A549 (cell line): ENCODE measurements around the gene BOK. TPM values are rescaled to one million over a fixed set of nuclear protein-coding genes. Genes with fewer than 3 reads are reported as not detected.

ENCODE experiments used
- ATAC-seq, 2 experiments: fragments of 200-7000 bp in 1 of 2; fragments of >200 bp in 1 of 2; cut with Nextera tagmentation in 1 of 2; cut with Tn5 transposase in 1 of 2; 3 replicates each; pipeline versions ENCODE4 v1.8.0 to v1.9.1; 2018 to 2020; ENCODE audit warnings: mild to moderate bottlenecking in 1 of 2, moderate library complexity in 1 of 2
- CTCF ChIA-PET: fragments of 300-600 bp; sonication (Branson Sonifier 250); formaldehyde crosslinking; extraction: SDS; loops from one replicate; lab custom pipeline; 2021; ENCODE audit warnings: antibody characterized with exemption, inconsistent platforms; lab: Yijun Ruan, JAX
- POLR2A ChIA-PET: fragments of 350-600 bp; formaldehyde crosslinking; extraction: SDS; loops from one replicate; lab custom pipeline; 2021; ENCODE audit warnings: antibody characterized with exemption, inconsistent platforms; lab: Yijun Ruan, JAX
- DNase-seq, 2 experiments: peaks; one replicate each; pipeline versions ENCODE4 v3.0.0 to v3.0.0-alpha.2; 2011 to 2016; ENCODE audit warnings: low read depth in 1 of 2, low spot score in 1 of 2
- FAIRE-seq: peaks from 2 replicates; lab custom pipeline; 2011; peaks lifted over from hg19 to GRCh38; lab: Jason Lieb, UNC
- H3K27ac ChIP-seq, 2 experiments: fragments of >200 bp; sonication (Bioruptor Twin); formaldehyde crosslinking; 3 replicates each; pipeline ENCODE4 v1.5.1; 2016 to 2017
- H3K4me1 ChIP-seq: fragments of >200 bp; sonication (Bioruptor Twin); formaldehyde crosslinking; 3 replicates; pipeline ENCODE4 v1.6.1; 2016
- H3K4me2 ChIP-seq: fragments of >200 bp; sonication (Bioruptor Twin); formaldehyde crosslinking; 3 replicates; pipeline ENCODE4 v1.6.1; 2016
- H3K4me3 ChIP-seq: fragments of >200 bp; sonication (Bioruptor Twin); formaldehyde crosslinking; 3 replicates; pipeline ENCODE4 v1.5.1; 2016
- H3K9me3 ChIP-seq: fragments of >200 bp; sonication (Bioruptor Twin); formaldehyde crosslinking; 3 replicates; pipeline ENCODE4 v1.6.1; 2016
- BCL3 ChIP-seq: fragments of >200 bp; sonication (Bioruptor Twin); formaldehyde crosslinking; IDR thresholded peaks from 3 replicates; pipeline ENCODE4 v1.6.1; 2016
- CBX2 ChIP-seq: fragments of 200-600 bp; sonication (generic); IDR thresholded peaks from 2 replicates; pipeline ENCODE4 v1.6.1; 2016; ENCODE audit warnings: low read depth, mild to moderate bottlenecking, borderline replicate concordance
- CBX8 ChIP-seq: fragments of 200-600 bp; sonication (generic); IDR thresholded peaks from 2 replicates; pipeline ENCODE4 v1.6.1; 2016
- EHF ChIP-seq: fragments of 250-450 bp; sonication (Bioruptor Pico); IDR thresholded peaks from 2 replicates; pipeline ENCODE4 v1.5.0; 2020; ENCODE audit warnings: mild to moderate bottlenecking
- ELK1 ChIP-seq: fragments of 150-350 bp; IDR thresholded peaks from 2 replicates; pipeline ENCODE4 v1.6.1; 2014; ENCODE audit warnings: low read depth, mild to moderate bottlenecking, low read length
- ESRRA ChIP-seq: fragments of 150-350 bp; IDR thresholded peaks from 2 replicates; pipeline ENCODE4 v1.6.1; 2014; ENCODE audit warnings: mild to moderate bottlenecking, low read length, borderline replicate concordance
- HMGXB4 ChIP-seq: fragments of 250-450 bp; sonication (Bioruptor Pico); IDR thresholded peaks from 2 replicates; pipeline ENCODE4 v1.5.0; 2021; ENCODE audit warnings: mild to moderate bottlenecking, moderate library complexity, borderline replicate concordance
- HOXA7 ChIP-seq: fragments of 250-450 bp; sonication (Bioruptor Pico); IDR thresholded peaks from 2 replicates; pipeline ENCODE4 v1.5.0; 2020; ENCODE audit warnings: mild to moderate bottlenecking, moderate library complexity
- KDM5A ChIP-seq: fragments of 200-600 bp; sonication (generic); IDR thresholded peaks from 2 replicates; pipeline ENCODE4 v1.6.1; 2016; ENCODE audit warnings: antibody characterized with exemption, mild to moderate bottlenecking
- MAZ ChIP-seq: fragments of 150-350 bp; IDR thresholded peaks from 2 replicates; pipeline ENCODE4 v1.6.1; 2014; ENCODE audit warnings: antibody characterized with exemption, low read depth, low read length, borderline replicate concordance
- NFE2L2 ChIP-seq: fragments of 150-350 bp; conservative IDR thresholded peaks from 2 replicates; pipeline ENCODE4 v1.6.1; 2014; ENCODE audit warnings: low read length
- NPAS2 ChIP-seq: fragments of 250-450 bp; sonication (Bioruptor Pico); IDR thresholded peaks from 2 replicates; pipeline ENCODE4 v1.8.0; 2022; ENCODE audit warnings: mild to moderate bottlenecking, moderate library complexity, borderline replicate concordance
- PBX3 ChIP-seq: IDR thresholded peaks from 2 replicates; pipeline ENCODE4 v1.6.1; 2012
- PHF8 ChIP-seq: fragments of 200-600 bp; sonication (generic); IDR thresholded peaks from 2 replicates; pipeline ENCODE4 v1.6.1; 2016; ENCODE audit warnings: low read depth, mild to moderate bottlenecking, antibody characterized with exemption, moderate library complexity, borderline replicate concordance
- RCOR1 ChIP-seq: fragments of 150-350 bp; IDR thresholded peaks from 2 replicates; pipeline ENCODE4 v1.6.1; 2014; ENCODE audit warnings: antibody characterized with exemption, low read length, low read depth
- RNF2 ChIP-seq: fragments of 200-600 bp; sonication (generic); IDR thresholded peaks from 2 replicates; pipeline ENCODE4 v1.6.1; 2016; ENCODE audit warnings: low read depth, mild to moderate bottlenecking, antibody characterized with exemption, moderate library complexity, borderline replicate concordance
- SREBF2 ChIP-seq: fragments of 450-650 bp; IDR thresholded peaks from 2 replicates; pipeline ENCODE4 v1.6.1; 2014; ENCODE audit warnings: mild to moderate bottlenecking, moderate library complexity
- WGBS: methylation state at CpG from one replicate; pipeline ENCODE4 v1.1.6; 2017; ENCODE audit errors: missing lambda C conversion rate; 5-methylcytosine and 5-hydroxymethylcytosine counted together
- polyA plus RNA-seq, 4 experiments: library from polyadenylated mRNA; depleted of rRNA in 3 of 4; stranded (reverse); fragments of >200 nt; fragmentation: RNase III in 1 of 4; extraction: RNeasy Plus Mini Kit Qiagen cat#74134 plus additional on column Dnase treatment in 1 of 4; gene quantifications; 2 replicates in 3 of 4; 3 replicates in 1 of 4; pipeline ENCODE4 v1.2.3, GENCODE V29; 2011 to 2017

Gene BOK
- polyA plus RNA-seq, 2 of the 4 experiments (the other 2 are of a cell fraction) = 5.0 to 12.6 TPM

- Histone ChIP-seq H3K4me3 (no peak overlapping the region), H3K9me3 (peaks cover 14% of the 10 kb centered on the region), H3K4me1 (peaks cover 5% of the 10 kb centered on the region), H3K4me2 (no peak overlapping the region), H3K27ac (no peak overlapping the region)
- POLR2A ChIA-PET = no interaction called here
- DNase-seq = no peak
- no peak for ATAC-seq
- CTCF ChIA-PET = interaction anchor here (0.8 to 1.7 kb wide), 2 partner anchors 40 to 336 kb away, joined by 3 to 4 read pairs; no protein-coding TSS in a partner anchor
- FAIRE-seq = no peak
- TF ChIP-seq NFE2L2 (no peak), HOXA7 (no peak), MAZ (no peak), RNF2 (no peak), BCL3 (no peak), ESRRA (no peak), PBX3 (no peak), EHF (no peak), CBX8 (no peak), PHF8 (no peak), SREBF2 (no peak), CBX2 (no peak), RCOR1 (no peak), HMGXB4 (no peak), KDM5A (no peak)
- WGBS = 56% methylated on average over 7 of the region's 7 CpGs
Observed at GRCh38 chr2:241554610-241555322, 3.8 kb upstream of the BOK start.

- DNase-seq = no peak
- no peak overlapping the region for H3K27ac ChIP-seq
- CTCF ChIA-PET = interaction anchor here (1.7 kb wide), 1 partner anchor 39 kb away, joined by 4 read pairs; no protein-coding TSS in a partner anchor
- no peak overlapping the region for H3K4me2 ChIP-seq
- no peak for ATAC-seq
- peaks cover 14% of the 10 kb centered on the region for H3K9me3 ChIP-seq
- H3K4me1 ChIP-seq = peaks cover 10% of the 10 kb centered on the region
- no peak for FAIRE-seq
- WGBS = 47% methylated on average over 3 of the region's 3 CpGs
- TF ChIP-seq KDM5A (no peak), HMGXB4 (no peak), ELK1 (no peak), NPAS2 (CRISPR knock-in tag) (no peak)
- POLR2A ChIA-PET = no interaction called here
- H3K4me3 ChIP-seq = no peak overlapping the region
Observed at GRCh38 chr2:241555711-241556110, 2.8 kb upstream of the BOK start.
